CD4-positive, alpha-beta memory T cell (primary cell): ENCODE data around the gene LRIG2. TPM values are rescaled to one million over a fixed set of nuclear protein-coding genes. Genes with fewer than 3 reads are reported as not detected.
A peak's percentile ranks its signal among the peaks of the same experiment; 100 is the strongest.
"Not testable (repeated sequence)": the region's sequence is repeated elsewhere in the genome, so short reads cannot be mapped to it uniquely, and the experiment has no call there.

Experiments used
- CTCF ChIA-PET: fragments of 350-600 bp; sonication (Branson Sonifier 250); formaldehyde crosslinking; loops from one replicate; lab custom pipeline; 2021; ENCODE audit warnings: inconsistent platforms; ENCODE audit not compliant: partially characterized antibody; lab: Charles Lee
- POLR2A ChIA-PET: fragments of 350-600 bp; sonication (Branson Sonifier 250); formaldehyde crosslinking; loops from one replicate; lab custom pipeline; 2021; ENCODE audit not compliant: partially characterized antibody; lab: Charles Lee
- DNase-seq, 5 donors: peaks; one replicate each; pipeline versions ENCODE4 v3.0.0 to v3.0.0-alpha.2; 2020 to 2022; ENCODE audit warnings: mixed read lengths in 1 of 5
- H3K27ac ChIP-seq: one replicate; pipeline ENCODE4 v1.7.0; 2013; ENCODE audit warnings: low read depth, low read length
- H3K27me3 ChIP-seq: 2 replicates; pipeline ENCODE4 v1.7.0; 2013; ENCODE audit warnings: mild to moderate bottlenecking, low read length, moderate library complexity; ENCODE audit not compliant: insufficient read depth
- H3K36me3 ChIP-seq: 2 replicates; pipeline ENCODE4 v1.7.0; 2013; ENCODE audit warnings: mild to moderate bottlenecking, low read length, moderate library complexity; ENCODE audit not compliant: insufficient read depth
- H3K4me1 ChIP-seq: 2 replicates; pipeline ENCODE4 v1.7.0; 2013; ENCODE audit warnings: mild to moderate bottlenecking, low read length, moderate library complexity; ENCODE audit not compliant: insufficient read depth
- H3K4me3 ChIP-seq, 2 donors: one replicate each; pipeline ENCODE4 v1.7.0; 2013; ENCODE audit warnings: low read length in 2 of 2, mild to moderate bottlenecking in 1 of 2
- H3K9me3 ChIP-seq, 2 donors: one replicate each; pipeline ENCODE4 v1.7.0; 2013; ENCODE audit warnings: low read length in 2 of 2, control low read depth in 1 of 2; ENCODE audit not compliant: control insufficient read depth in 1 of 2
- H3K27ac Mint-ChIP-seq, 7 donors: one replicate each; pipeline ENCODE4 v1.8.0; 2020 to 2021; ENCODE audit warnings: mixed read lengths in 7 of 7, mild to moderate bottlenecking in 6 of 7, inconsistent platforms in 3 of 7, moderate library complexity in 3 of 7
- H3K27me3 Mint-ChIP-seq, 2 donors: one replicate each; pipeline ENCODE4 v1.8.0; 2020 to 2021; ENCODE audit warnings: mixed read lengths in 2 of 2
- H3K36me3 Mint-ChIP-seq, 2 donors: one replicate each; pipeline ENCODE4 v1.8.0; 2020 to 2021; ENCODE audit warnings: mixed read lengths in 2 of 2, inconsistent platforms in 1 of 2, mild to moderate bottlenecking in 1 of 2
- H3K4me1 Mint-ChIP-seq, 4 donors: one replicate each; pipeline ENCODE4 v1.8.0; 2020 to 2021; ENCODE audit warnings: mixed read lengths in 4 of 4, mild to moderate bottlenecking in 1 of 4
- H3K4me3 Mint-ChIP-seq, 8 donors: one replicate each; pipeline ENCODE4 v1.8.0; 2020 to 2021; ENCODE audit warnings: mixed read lengths in 8 of 8, mild to moderate bottlenecking in 7 of 8, moderate library complexity in 6 of 8, inconsistent platforms in 3 of 8
- H3K9me3 Mint-ChIP-seq, 8 donors: one replicate each; pipeline ENCODE4 v1.8.0; 2020 to 2021; ENCODE audit warnings: mixed read lengths in 8 of 8, mild to moderate bottlenecking in 5 of 8, inconsistent platforms in 3 of 8, moderate library complexity in 1 of 8
- intact Hi-C: fragments of 100-400 bp; cut with micrococcal nuclease; formaldehyde crosslinking; loops from one replicate; pipeline ENCODE4 v1.15.1; 2023
- polyA plus RNA-seq, 2 donors: library from polyadenylated mRNA; unstranded; fragments of 300-500 nt; fragmentation: Illumina TruSeq; gene quantifications; one replicate each; pipeline ENCODE4 v1.2.3, GENCODE V29; 2021
- total RNA-seq, 2 experiments: library from RNA; stranded (reverse); gene quantifications; one replicate each; pipeline ENCODE4 v1.2.3, GENCODE V29; 2021

Gene LRIG2, protein sequence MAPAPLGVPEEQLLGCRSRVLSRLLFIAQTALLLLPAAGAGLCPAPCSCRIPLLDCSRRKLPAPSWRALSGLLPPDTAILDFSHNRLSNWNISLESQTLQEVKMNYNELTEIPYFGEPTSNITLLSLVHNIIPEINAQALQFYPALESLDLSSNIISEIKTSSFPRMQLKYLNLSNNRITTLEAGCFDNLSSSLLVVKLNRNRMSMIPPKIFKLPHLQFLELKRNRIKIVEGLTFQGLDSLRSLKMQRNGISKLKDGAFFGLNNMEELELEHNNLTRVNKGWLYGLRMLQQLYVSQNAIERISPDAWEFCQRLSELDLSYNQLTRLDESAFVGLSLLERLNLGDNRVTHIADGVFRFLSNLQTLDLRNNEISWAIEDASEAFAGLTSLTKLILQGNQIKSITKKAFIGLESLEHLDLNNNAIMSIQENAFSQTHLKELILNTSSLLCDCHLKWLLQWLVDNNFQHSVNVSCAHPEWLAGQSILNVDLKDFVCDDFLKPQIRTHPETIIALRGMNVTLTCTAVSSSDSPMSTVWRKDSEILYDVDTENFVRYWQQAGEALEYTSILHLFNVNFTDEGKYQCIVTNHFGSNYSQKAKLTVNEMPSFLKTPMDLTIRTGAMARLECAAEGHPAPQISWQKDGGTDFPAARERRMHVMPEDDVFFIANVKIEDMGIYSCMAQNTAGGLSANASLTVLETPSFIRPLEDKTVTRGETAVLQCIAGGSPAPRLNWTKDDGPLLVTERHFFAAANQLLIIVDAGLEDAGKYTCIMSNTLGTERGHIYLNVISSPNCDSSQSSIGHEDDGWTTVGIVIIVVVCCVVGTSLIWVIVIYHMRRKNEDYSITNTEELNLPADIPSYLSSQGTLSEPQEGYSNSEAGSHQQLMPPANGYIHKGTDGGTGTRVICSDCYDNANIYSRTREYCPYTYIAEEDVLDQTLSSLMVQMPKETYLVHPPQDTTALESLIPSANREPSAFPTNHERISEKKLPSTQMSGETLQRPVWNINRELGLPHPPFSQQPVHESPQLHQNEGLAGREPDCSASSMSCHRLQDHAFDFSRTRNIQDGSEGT
- total RNA-seq = 10 to 100 TPM; 24.2 to 27.9 TPM
- 1 to 10 TPM; 3.0 to 6.9 TPM for polyA plus RNA-seq

DNA sequence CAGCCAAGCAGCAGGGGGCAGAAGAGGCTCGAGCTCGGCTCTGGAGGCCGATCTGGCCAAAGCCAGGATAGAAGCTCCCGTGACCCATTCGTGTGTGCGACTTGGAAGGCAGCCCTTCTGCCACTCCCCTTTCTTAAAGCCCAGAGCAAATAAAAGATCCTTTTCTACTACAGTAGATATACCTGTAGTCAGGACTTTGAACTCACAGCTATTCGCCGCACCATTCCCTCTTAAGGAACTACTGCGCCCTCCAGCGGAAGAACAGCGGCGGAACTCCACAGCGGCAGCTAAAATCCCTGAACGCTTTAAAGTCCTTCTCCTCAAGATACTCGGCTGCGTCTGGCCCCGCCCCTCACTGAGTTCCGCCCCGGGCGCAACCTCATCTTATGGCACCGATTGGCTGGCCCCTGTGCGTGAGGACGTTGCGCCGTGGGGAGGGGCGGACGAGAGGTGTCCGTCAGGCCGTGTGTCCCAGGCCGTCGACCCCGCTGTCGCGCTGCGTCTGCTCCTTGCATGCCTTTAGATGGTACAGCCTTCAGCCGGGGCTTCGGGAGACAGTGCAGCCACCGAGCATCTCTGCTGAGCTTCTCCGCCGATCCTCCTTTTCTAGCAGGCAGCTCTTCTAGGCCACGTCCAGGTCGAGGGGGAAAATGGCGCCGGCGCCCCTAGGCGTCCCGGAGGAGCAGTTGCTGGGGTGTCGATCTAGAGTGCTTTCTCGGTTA lies at the start of gene LRIG2:
TSS of gene LRIG2 (plus strand) at position 442 of the 722 bp plus-strand sequence. CDS start at position 651, 209 bp downstream.
- Histone ChIP-seq H3K36me3 (no peaks in the 10 kb centered on the region), H3K4me1 (peaks cover 35% of the 10 kb centered on the region), H3K4me3 (peak within 1 kb of the TSS; percentile 85 to 95), H3K27me3 (no peaks in the 10 kb centered on the region), H3K9me3 (no peaks in the 10 kb centered on the region), H3K27ac (peak within 1 kb of the TSS; percentile 80)
- intact Hi-C loops = loop anchor here (2.0 to 10.0 kb wide), 13 partner anchors 34 to 1508 kb away; partner anchors contain the start of genes AP4B1, BCAS2, CAPZA1 and DCLRE1B
- Mint-ChIP-seq H3K4me3 (peak within 1 kb of the TSS; percentile 97 to 99 (median 98)), H3K36me3 (peaks cover 2 to 23% of the 10 kb centered on the region in 2 donors), H3K27ac (peak within 1 kb of the TSS; percentile 95 to 99 (median 97)), H3K27me3 (peaks cover 0 to 1% of the 10 kb centered on the region in 2 donors), H3K4me1 (peaks cover 15 to 54% (median 29%) of the 10 kb centered on the region in 4 donors), H3K9me3 (no peaks in the 10 kb centered on the region)
- DNase-seq = peak; percentile 95 to 99 (median 96)
- POLR2A ChIA-PET = interaction anchor here (0.6 to 2.1 kb wide), 18 partner anchors 16 to 1438 kb away, joined by 3 to 31 read pairs (median 4); partner anchors contain the start of genes PPM1J, RSBN1, SLC16A1 and ST7L
- CTCF ChIA-PET = interaction anchor here (0.7 to 3.7 kb wide), 76 partner anchors 10 to 1687 kb away, joined by 3 to 97 read pairs (median 4); partner anchors contain the start of genes DCLRE1B, MOV10, NRAS and PPM1J

DNA sequence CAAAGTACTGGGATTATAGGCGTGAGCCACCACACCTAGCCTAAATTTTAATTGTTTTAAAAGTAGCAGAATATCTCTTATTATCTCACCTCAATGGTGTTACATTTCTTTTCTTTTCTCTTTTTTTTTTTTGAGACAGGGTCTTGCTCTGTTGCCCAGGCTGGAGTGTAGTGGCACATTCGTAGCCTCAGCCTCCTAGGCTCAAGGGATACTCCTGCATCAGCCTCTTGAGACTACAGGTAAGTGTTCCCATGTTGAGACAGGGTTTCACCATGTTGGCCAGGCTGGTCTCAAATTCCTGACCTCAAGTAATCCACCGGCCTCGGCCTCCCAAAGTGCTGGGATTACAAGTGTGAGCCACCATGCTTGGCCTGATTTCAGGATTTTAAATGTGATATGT lies 49.7 kb upstream of the LRIG2 start:
- H3K27ac ChIP-seq, H3K27me3 Mint-ChIP-seq, H3K36me3 ChIP-seq, CTCF ChIA-PET, H3K4me1 ChIP-seq, POLR2A ChIA-PET, H3K9me3 Mint-ChIP-seq, H3K4me3 Mint-ChIP-seq, intact Hi-C loops, H3K4me1 Mint-ChIP-seq, H3K27ac Mint-ChIP-seq, H3K36me3 Mint-ChIP-seq, H3K4me3 ChIP-seq, DNase-seq, H3K9me3 ChIP-seq, H3K27me3 ChIP-seq: not testable (repeated sequence)

DNA sequence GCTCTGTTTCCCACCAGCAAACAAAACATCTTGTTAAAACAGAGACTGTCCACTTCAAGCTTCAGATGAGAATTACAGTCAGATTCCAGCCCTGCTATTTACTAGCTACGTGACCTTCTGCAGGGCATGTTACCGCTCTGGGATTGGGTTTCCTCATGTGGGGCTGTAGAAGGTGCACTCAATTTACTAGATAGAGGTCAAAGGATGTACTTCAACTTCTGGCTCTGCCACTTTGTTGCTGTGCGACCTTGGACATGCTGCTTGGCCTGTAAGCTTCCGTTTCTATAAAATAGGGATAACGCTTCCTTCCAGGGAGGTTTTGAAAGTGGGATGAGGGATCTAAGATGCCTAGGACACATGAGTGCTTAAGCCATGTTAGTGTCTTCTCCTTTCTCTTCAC lies 46.0 kb upstream of the LRIG2 start:
- H3K36me3 Mint-ChIP-seq = peaks cover 0 to 5% of the 10 kb centered on the region in 2 donors
- H3K9me3 Mint-ChIP-seq = no peaks in the 10 kb centered on the region
- Histone ChIP-seq H3K4me3 (no peak overlapping the region), H3K27ac (no peak overlapping the region), H3K4me1 (no peaks in the 10 kb centered on the region), H3K36me3 (no peaks in the 10 kb centered on the region), H3K9me3 (no peaks in the 10 kb centered on the region), H3K27me3 (no peaks in the 10 kb centered on the region)
- POLR2A ChIA-PET = no interaction called here
- H3K27ac Mint-ChIP-seq = no peak overlapping the region
- intact Hi-C loops = no loop called here
- H3K27me3 Mint-ChIP-seq = no peaks in the 10 kb centered on the region
- no peak overlapping the region for H3K4me3 Mint-ChIP-seq
- DNase-seq = no peak
- CTCF ChIA-PET = no interaction called here
- H3K4me1 Mint-ChIP-seq = no peaks in the 10 kb centered on the region

DNA sequence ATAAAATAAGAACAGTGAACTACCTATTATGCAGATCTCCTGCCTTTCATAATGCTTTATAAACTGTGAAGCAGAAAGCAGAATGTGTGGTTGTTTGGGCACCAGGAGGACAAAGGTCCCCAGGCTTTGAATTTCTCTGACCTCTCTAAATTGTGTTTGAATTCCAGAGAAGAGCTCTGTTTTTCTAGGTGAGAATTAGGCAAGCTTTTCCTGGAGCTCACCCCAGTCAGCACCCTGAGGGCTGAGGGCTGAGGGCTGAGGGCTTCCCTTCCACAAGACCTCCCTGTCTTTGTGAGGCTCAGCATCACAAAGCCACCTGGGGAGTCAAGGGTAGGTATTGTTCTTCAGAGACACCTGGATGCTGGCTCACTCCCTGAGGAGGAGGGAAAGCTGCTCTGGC lies 45.5 kb upstream of the LRIG2 start:
- POLR2A ChIA-PET = no interaction called here
- no peaks in the 10 kb centered on the region for H3K9me3 Mint-ChIP-seq

DNA sequence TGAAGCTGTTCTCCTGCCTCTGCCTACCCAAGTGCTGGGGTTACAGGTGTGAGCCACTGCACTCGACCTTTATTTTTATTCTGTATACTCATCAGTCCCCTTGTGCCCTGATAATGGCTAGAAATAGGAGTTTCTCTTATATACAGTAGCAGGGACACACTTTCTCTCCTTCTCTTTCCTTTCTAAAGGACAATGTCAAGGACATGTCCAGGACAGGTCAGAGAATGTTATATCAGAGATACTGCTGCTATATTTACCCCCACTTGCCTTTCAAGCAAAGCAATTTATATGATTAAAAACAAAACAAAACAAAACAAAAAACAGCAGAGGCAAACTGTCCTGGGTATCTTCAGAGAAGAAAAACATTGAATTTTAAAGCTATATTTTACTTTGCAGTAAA lies 43.2 kb upstream of the LRIG2 start:
- POLR2A ChIA-PET = no interaction called here
- H3K4me3 ChIP-seq = no peak overlapping the region
- Mint-ChIP-seq H3K36me3 (no peaks in the 10 kb centered on the region), H3K4me1 (no peaks in the 10 kb centered on the region), H3K27me3 (no peaks in the 10 kb centered on the region), H3K27ac (peak overlapping the region in 1 of 7 donors; percentile 73), H3K4me3 (no peak overlapping the region), H3K9me3 (no peaks in the 10 kb centered on the region)
- CTCF ChIA-PET = no interaction called here
- no peaks in the 10 kb centered on the region for H3K9me3 ChIP-seq
- intact Hi-C loops = no loop called here
- H3K27ac ChIP-seq = no peak overlapping the region
- H3K27me3 ChIP-seq = no peaks in the 10 kb centered on the region
- H3K4me1 ChIP-seq = no peaks in the 10 kb centered on the region
- no peaks in the 10 kb centered on the region for H3K36me3 ChIP-seq
- no peak for DNase-seq

More for the DNA sequence above, 45.5 kb upstream of the LRIG2 start:
- no peaks in the 10 kb centered on the region for H3K9me3 ChIP-seq
- H3K36me3 Mint-ChIP-seq = peaks cover 0 to 5% of the 10 kb centered on the region in 2 donors
- H3K4me1 Mint-ChIP-seq = no peaks in the 10 kb centered on the region
- CTCF ChIA-PET = interaction anchor here (1.2 kb wide), 1 partner anchor 45 kb away, joined by 3 read pairs; the partner anchor contains the start of gene LRIG2
- intact Hi-C loops = no loop called here
- no peaks in the 10 kb centered on the region for H3K4me1 ChIP-seq
- no peaks in the 10 kb centered on the region for H3K27me3 Mint-ChIP-seq
- H3K27ac Mint-ChIP-seq = no peak overlapping the region
- H3K4me3 Mint-ChIP-seq = no peak overlapping the region
- H3K27me3 ChIP-seq = no peaks in the 10 kb centered on the region
- DNase-seq = no peak
- no peak overlapping the region for H3K4me3 ChIP-seq
- H3K27ac ChIP-seq = no peak overlapping the region
- no peaks in the 10 kb centered on the region for H3K36me3 ChIP-seq

DNA sequence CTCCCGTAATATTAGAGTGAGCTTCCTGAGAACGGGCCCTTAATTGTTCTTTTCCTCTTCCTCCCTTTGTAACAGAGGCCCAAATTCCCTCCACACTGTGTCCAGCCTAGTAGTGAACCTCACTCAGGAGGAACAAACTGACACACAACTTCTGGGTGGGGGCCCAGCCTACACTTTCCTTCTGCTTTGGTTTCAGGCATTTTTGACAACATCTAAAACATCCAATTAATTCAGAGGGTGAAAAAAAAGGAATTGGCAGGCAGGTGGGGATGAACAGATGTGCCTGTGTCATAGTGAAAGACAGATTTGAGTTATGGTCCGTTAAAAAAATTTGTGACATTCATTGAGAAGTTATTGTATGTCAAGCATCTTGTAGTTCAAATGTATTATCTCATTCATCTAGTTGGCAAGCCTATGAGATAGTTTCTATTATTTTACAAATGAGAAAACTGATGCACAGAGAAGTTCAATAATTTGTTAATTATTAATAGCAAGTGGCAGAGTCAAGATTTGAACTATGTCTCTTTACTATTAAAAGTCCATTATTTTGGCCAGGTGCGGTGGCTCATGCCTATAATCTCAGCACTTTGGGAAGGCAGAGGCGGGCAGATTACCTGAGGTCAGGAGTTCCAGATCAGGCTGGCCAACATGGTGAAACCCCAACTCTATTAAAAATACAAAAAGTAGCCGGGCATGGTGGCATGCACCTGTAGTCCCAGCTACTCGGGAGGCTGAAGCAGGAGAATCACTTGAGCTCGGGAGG lies 41.6 kb upstream of the LRIG2 start:
- Mint-ChIP-seq H3K36me3 (no peaks in the 10 kb centered on the region), H3K9me3 (no peaks in the 10 kb centered on the region), H3K4me1 (no peaks in the 10 kb centered on the region), H3K4me3 (no peak overlapping the region), H3K27me3 (no peaks in the 10 kb centered on the region), H3K27ac (peak overlapping the region in 1 of 7 donors; percentile 0)
- Histone ChIP-seq H3K27me3 (no peaks in the 10 kb centered on the region), H3K27ac (no peak overlapping the region), H3K9me3 (no peaks in the 10 kb centered on the region), H3K4me3 (no peak overlapping the region), H3K4me1 (no peaks in the 10 kb centered on the region), H3K36me3 (no peaks in the 10 kb centered on the region)
- ChIA-PET CTCF (no interaction called here), POLR2A (no interaction called here)
- intact Hi-C loops = no loop called here
- DNase-seq = no peak
